IgD-negative memory B cell (primary cell): ENCODE results near the gene CEP131. TPM values are rescaled to one million over a fixed set of nuclear protein-coding genes. Genes with fewer than 3 reads are reported as not detected.
A peak's percentile ranks its signal among the peaks of the same experiment; 100 is the strongest.

ENCODE experiments used
- H3K27ac Mint-ChIP-seq, 3 donors: one replicate each; pipeline ENCODE4 v1.8.0; 2020 to 2022; ENCODE audit warnings: mild to moderate bottlenecking in 3 of 3, mixed read lengths in 3 of 3, moderate library complexity in 1 of 3
- H3K27me3 Mint-ChIP-seq: one replicate; pipeline ENCODE4 v1.8.0; 2021; ENCODE audit warnings: mixed read lengths
- H3K36me3 Mint-ChIP-seq: one replicate; pipeline ENCODE4 v1.8.0; 2020; ENCODE audit warnings: mild to moderate bottlenecking, mixed read lengths
- H3K4me1 Mint-ChIP-seq, 3 donors: one replicate each; pipeline ENCODE4 v1.8.0; 2020 to 2022; ENCODE audit warnings: mixed read lengths in 3 of 3, mild to moderate bottlenecking in 1 of 3
- H3K4me3 Mint-ChIP-seq, 4 donors: one replicate each; pipeline ENCODE4 v1.8.0; 2020 to 2022; ENCODE audit warnings: mild to moderate bottlenecking in 4 of 4, mixed read lengths in 4 of 4, moderate library complexity in 3 of 4
- H3K9me3 Mint-ChIP-seq, 3 donors: one replicate each; pipeline ENCODE4 v1.8.0; 2020 to 2021; ENCODE audit warnings: mixed read lengths in 3 of 3, mild to moderate bottlenecking in 1 of 3
- polyA plus RNA-seq: library from polyadenylated mRNA; unstranded; fragments of 300-500 nt; fragmentation: Illumina TruSeq; gene quantifications from one replicate; pipeline ENCODE4 v1.2.3, GENCODE V29; 2021

Gene CEP131
- polyA plus RNA-seq, 1 donor from 2014 or later: 10.8 TPM

- Mint-ChIP-seq H3K36me3 (no peaks in the 10 kb centered on the region), H3K4me3 (no peak overlapping the region), H3K9me3 (peaks cover 0 to 9% (median 4%) of the 10 kb centered on the region in 3 donors), H3K4me1 (no peaks in the 10 kb centered on the region), H3K27ac (no peak overlapping the region), H3K27me3 (peaks cover 1% of the 10 kb centered on the region)
Measured at GRCh38 chr17:81173052-81173761, 49.6 kb downstream of the CEP131 start.

- Mint-ChIP-seq H3K9me3 (peaks cover 0 to 9% (median 4%) of the 10 kb centered on the region in 3 donors), H3K27ac (no peak overlapping the region), H3K4me3 (no peak overlapping the region), H3K4me1 (no peaks in the 10 kb centered on the region), H3K36me3 (no peaks in the 10 kb centered on the region), H3K27me3 (peaks cover 4% of the 10 kb centered on the region)
Measured at GRCh38 chr17:81171941-81172340, 50.8 kb downstream of the CEP131 start.

GRCh38 chr17:81170727-81171494 is 51.9 kb downstream of the CEP131 start:
- H3K4me3 Mint-ChIP-seq: no peak overlapping the region
- H3K27ac Mint-ChIP-seq: no peak overlapping the region
- H3K4me1 Mint-ChIP-seq: no peaks in the 10 kb centered on the region
- no peaks in the 10 kb centered on the region for H3K36me3 Mint-ChIP-seq
- peaks cover 4% of the 10 kb centered on the region for H3K27me3 Mint-ChIP-seq
- peaks cover 0 to 9% (median 4%) of the 10 kb centered on the region in 3 donors for H3K9me3 Mint-ChIP-seq

GRCh38 chr17:81169870-81170309 is 52.9 kb downstream of the CEP131 start:
- Mint-ChIP-seq H3K9me3 (peaks cover 0 to under 1% (median 0%) of the 10 kb centered on the region in 3 donors), H3K27ac (no peak overlapping the region), H3K36me3 (no peaks in the 10 kb centered on the region), H3K4me3 (no peak overlapping the region), H3K27me3 (peaks cover 10% of the 10 kb centered on the region), H3K4me1 (no peaks in the 10 kb centered on the region)

- Mint-ChIP-seq H3K4me3 (no peak overlapping the region), H3K27ac (no peak overlapping the region), H3K36me3 (no peaks in the 10 kb centered on the region), H3K9me3 (no peaks in the 10 kb centered on the region), H3K27me3 (peaks cover 24% of the 10 kb centered on the region), H3K4me1 (no peaks in the 10 kb centered on the region)
Measured at GRCh38 chr17:81167638-81168037, 55.1 kb downstream of the CEP131 start.

GRCh38 chr17:81167194-81167524 is 55.6 kb downstream of the CEP131 start:
- H3K36me3 Mint-ChIP-seq: no peaks in the 10 kb centered on the region
- no peaks in the 10 kb centered on the region for H3K4me1 Mint-ChIP-seq
- H3K27me3 Mint-ChIP-seq: peaks cover 24% of the 10 kb centered on the region
- H3K27ac Mint-ChIP-seq: no peak overlapping the region
- H3K4me3 Mint-ChIP-seq: no peak overlapping the region
- H3K9me3 Mint-ChIP-seq: no peaks in the 10 kb centered on the region

- Mint-ChIP-seq H3K4me1 (no peaks in the 10 kb centered on the region), H3K27me3 (peaks cover 27% of the 10 kb centered on the region), H3K4me3 (peak within 1 kb of the TSS in 1 of 4 donors; percentile 57), H3K27ac (no peak within 1 kb of the TSS), H3K9me3 (no peaks in the 10 kb centered on the region), H3K36me3 (no peaks in the 10 kb centered on the region)
Measured at GRCh38 chr17:81166033-81166492, 56.7 kb downstream of the CEP131 start, which contains the start of gene AATK. TSS of gene AATK (minus strand) at chr17:81166221. CDS start at chr17:81165992, 229 bp downstream.

- Mint-ChIP-seq H3K4me1 (no peaks in the 10 kb centered on the region), H3K27me3 (peaks cover 27% of the 10 kb centered on the region), H3K27ac (no peak within 1 kb of the TSS), H3K36me3 (no peaks in the 10 kb centered on the region), H3K4me3 (peak within 1 kb of the TSS in 1 of 4 donors; percentile 57), H3K9me3 (no peaks in the 10 kb centered on the region)
Measured at GRCh38 chr17:81165246-81166032, 57.3 kb downstream of the CEP131 start, which contains the start of gene PVALEF. TSS of gene PVALEF (plus strand) at chr17:81165507. CDS start at chr17:81181227, 15,720 bp downstream.

- no peaks in the 10 kb centered on the region for H3K4me1 Mint-ChIP-seq
- H3K27ac Mint-ChIP-seq: no peak overlapping the region
- H3K4me3 Mint-ChIP-seq: peak overlapping the region in 1 of 4 donors; percentile 57
- no peaks in the 10 kb centered on the region for H3K9me3 Mint-ChIP-seq
- peaks cover 27% of the 10 kb centered on the region for H3K27me3 Mint-ChIP-seq
- H3K36me3 Mint-ChIP-seq: no peaks in the 10 kb centered on the region
Measured at GRCh38 chr17:81164371-81165245, 58.2 kb downstream of the CEP131 start.

- no peaks in the 10 kb centered on the region for H3K4me1 Mint-ChIP-seq
- no peaks in the 10 kb centered on the region for H3K9me3 Mint-ChIP-seq
- H3K27ac Mint-ChIP-seq: no peak overlapping the region
- peak overlapping the region in 1 of 4 donors; percentile 48 for H3K4me3 Mint-ChIP-seq
- H3K36me3 Mint-ChIP-seq: no peaks in the 10 kb centered on the region
- peaks cover 27% of the 10 kb centered on the region for H3K27me3 Mint-ChIP-seq
Measured at GRCh38 chr17:81163703-81164370, 58.9 kb downstream of the CEP131 start.

GRCh38 chr17:81163051-81163695 is 59.6 kb downstream of the CEP131 start:
- no peak overlapping the region for H3K4me3 Mint-ChIP-seq
- H3K27me3 Mint-ChIP-seq: peaks cover 27% of the 10 kb centered on the region
- H3K9me3 Mint-ChIP-seq: no peaks in the 10 kb centered on the region
- no peak overlapping the region for H3K27ac Mint-ChIP-seq
- no peaks in the 10 kb centered on the region for H3K4me1 Mint-ChIP-seq
- no peaks in the 10 kb centered on the region for H3K36me3 Mint-ChIP-seq

GRCh38 chr17:81162491-81162890 is 60.3 kb downstream of the CEP131 start:
- H3K27ac Mint-ChIP-seq: no peak overlapping the region
- H3K9me3 Mint-ChIP-seq: no peaks in the 10 kb centered on the region
- H3K36me3 Mint-ChIP-seq: no peaks in the 10 kb centered on the region
- peaks cover 0 to under 1% (median 0%) of the 10 kb centered on the region in 3 donors for H3K4me1 Mint-ChIP-seq
- H3K4me3 Mint-ChIP-seq: no peak overlapping the region
- peaks cover 27% of the 10 kb centered on the region for H3K27me3 Mint-ChIP-seq

- Mint-ChIP-seq H3K27me3 (peaks cover 24% of the 10 kb centered on the region), H3K27ac (no peak overlapping the region), H3K36me3 (no peaks in the 10 kb centered on the region), H3K9me3 (no peaks in the 10 kb centered on the region), H3K4me3 (no peak overlapping the region), H3K4me1 (peaks cover 0 to 2% (median 0%) of the 10 kb centered on the region in 3 donors)
Measured at GRCh38 chr17:81161972-81162371, 60.8 kb downstream of the CEP131 start.
